Measurements from ENCODE around the gene NDC80.

NDC80 gene

GRCh38 chr18:2564373-2564772 lies 7.0 kb upstream of the NDC80 start:
- peaks cover 1% of the 10 kb centered on the region for H3K4me1 ChIP-seq (ENCODE audit: control insufficient read depth, insufficient read depth, low read depth, low read length)
- H3K4ac ChIP-seq (ENCODE audit: low read depth in 1 of 2, low read length in 2 of 2), result no peak overlapping the region
- H4K91ac ChIP-seq (ENCODE audit: low read length), result no peak overlapping the region
- no peak overlapping the region for H2BK15ac ChIP-seq (ENCODE audit: low read depth, poor library complexity, severe bottlenecking)
- no peak overlapping the region for H3K14ac ChIP-seq (ENCODE audit: low read length in 2 of 2)
- WGBS, result no CpG with 5 or more reads among the region's 1 CpG
- H2AK5ac ChIP-seq (ENCODE audit: low read length, severe bottlenecking), result no peak overlapping the region
- no peak overlapping the region for H3K18ac ChIP-seq (ENCODE audit: low read depth in 1 of 2, low read length in 2 of 2)
- no peaks in the 10 kb centered on the region for H3K27me3 ChIP-seq (ENCODE audit: control insufficient read depth in 1 of 2, insufficient read depth in 1 of 2, low read length in 2 of 2)
- no peak overlapping the region for H3K4me2 ChIP-seq (ENCODE audit: low read length, poor library complexity, severe bottlenecking)
- H2BK120ac ChIP-seq (ENCODE audit: low read depth, low read length), result no peak overlapping the region
- DNase-seq, result no peak
- H3K36me3 ChIP-seq (ENCODE audit: control insufficient read depth in 1 of 2, insufficient read depth in 2 of 2, low read depth in 1 of 2, low read length in 2 of 2), result peaks cover 7 to 25% of the 10 kb centered on the region in 2 experiments
- H2BK12ac ChIP-seq (ENCODE audit: low read length in 2 of 2), result no peak overlapping the region
- H2BK5ac ChIP-seq (ENCODE audit: low read depth, low read length, poor library complexity, severe bottlenecking), result no peak overlapping the region
- H3K79me1 ChIP-seq (replicated peaks; ENCODE audit: low read length, poor library complexity, severe bottlenecking), result peaks cover 19% of the 10 kb centered on the region
- no peak overlapping the region for H4K8ac ChIP-seq (ENCODE audit: low read length)
- H2AFZ ChIP-seq (ENCODE audit: low read depth, low read length), result no peak overlapping the region
- H3K23ac ChIP-seq (ENCODE audit: low read length in 2 of 2), result no peak overlapping the region
- H3K4me3 ChIP-seq (ENCODE audit: insufficient read depth in 1 of 2, low read depth in 1 of 2, low read length in 2 of 2), result no peak overlapping the region
- H3K9me3 ChIP-seq (ENCODE audit: control insufficient read depth, low read length), result no peaks in the 10 kb centered on the region
- H3K9ac ChIP-seq (ENCODE audit: low read length), result no peak overlapping the region
- H3K27ac ChIP-seq (ENCODE audit: low read length, poor library complexity, severe bottlenecking), result no peak overlapping the region

GRCh38 chr18:2568129-2568528 lies 3.2 kb upstream of the NDC80 start:
- H3K18ac ChIP-seq (ENCODE audit: low read depth in 1 of 2, low read length in 2 of 2), result no peak overlapping the region
- H3K27ac ChIP-seq (ENCODE audit: low read length, poor library complexity, severe bottlenecking), result no peak overlapping the region
- H2AFZ ChIP-seq (ENCODE audit: low read depth, low read length), result no peak overlapping the region
- H3K36me3 ChIP-seq (ENCODE audit: control insufficient read depth in 1 of 2, insufficient read depth in 2 of 2, low read depth in 1 of 2, low read length in 2 of 2), result peaks cover 4 to 10% of the 10 kb centered on the region in 2 experiments
- DNase-seq, result no peak
- H3K4me1 ChIP-seq (ENCODE audit: control insufficient read depth, insufficient read depth, low read depth, low read length), result peaks cover 4% of the 10 kb centered on the region
- H2AK5ac ChIP-seq (ENCODE audit: low read length, severe bottlenecking), result no peak overlapping the region
- H2BK12ac ChIP-seq (ENCODE audit: low read length in 2 of 2), result no peak overlapping the region
- no peak overlapping the region for H4K8ac ChIP-seq (ENCODE audit: low read length)
- H3K4ac ChIP-seq (ENCODE audit: low read depth in 1 of 2, low read length in 2 of 2), result no peak overlapping the region
- H4K91ac ChIP-seq (ENCODE audit: low read length), result no peak overlapping the region
- H3K9me3 ChIP-seq (ENCODE audit: control insufficient read depth, low read length), result no peaks in the 10 kb centered on the region
- no peak overlapping the region for H2BK5ac ChIP-seq (ENCODE audit: low read depth, low read length, poor library complexity, severe bottlenecking)
- H3K14ac ChIP-seq (ENCODE audit: low read length in 2 of 2), result no peak overlapping the region
- H3K27me3 ChIP-seq (ENCODE audit: control insufficient read depth in 1 of 2, insufficient read depth in 1 of 2, low read length in 2 of 2), result no peaks in the 10 kb centered on the region
- no peak overlapping the region for H3K23ac ChIP-seq (ENCODE audit: low read length in 2 of 2)
- H3K4me3 ChIP-seq (ENCODE audit: insufficient read depth in 1 of 2, low read depth in 1 of 2, low read length in 2 of 2), result no peak overlapping the region
- H3K79me1 ChIP-seq (replicated peaks; ENCODE audit: low read length, poor library complexity, severe bottlenecking), result peaks cover 25% of the 10 kb centered on the region
- no peak overlapping the region for H3K4me2 ChIP-seq (ENCODE audit: low read length, poor library complexity, severe bottlenecking)
- H2BK120ac ChIP-seq (ENCODE audit: low read depth, low read length), result no peak overlapping the region
- WGBS, result 98% methylated on average over 5 of the region's 6 CpGs
- H2BK15ac ChIP-seq (ENCODE audit: low read depth, poor library complexity, severe bottlenecking), result no peak overlapping the region
- no peak overlapping the region for H3K9ac ChIP-seq (ENCODE audit: low read length)

- WGBS, result 96% methylated on average over 3 of the region's 3 CpGs
- H3K9me3 ChIP-seq (ENCODE audit: control insufficient read depth, low read length), result no peaks in the 10 kb centered on the region
- peaks cover 4 to 10% of the 10 kb centered on the region in 2 experiments for H3K36me3 ChIP-seq (ENCODE audit: control insufficient read depth in 1 of 2, insufficient read depth in 2 of 2, low read depth in 1 of 2, low read length in 2 of 2)
- H3K18ac ChIP-seq (ENCODE audit: low read depth in 1 of 2, low read length in 2 of 2), result no peak overlapping the region
- H2BK15ac ChIP-seq (ENCODE audit: low read depth, poor library complexity, severe bottlenecking), result no peak overlapping the region
- H2BK5ac ChIP-seq (ENCODE audit: low read depth, low read length, poor library complexity, severe bottlenecking), result no peak overlapping the region
- H4K91ac ChIP-seq (ENCODE audit: low read length), result no peak overlapping the region
- no peak overlapping the region for H3K14ac ChIP-seq (ENCODE audit: low read length in 2 of 2)
- H2BK12ac ChIP-seq (ENCODE audit: low read length in 2 of 2), result no peak overlapping the region
- no peak overlapping the region for H2BK120ac ChIP-seq (ENCODE audit: low read depth, low read length)
- no peak overlapping the region for H3K27ac ChIP-seq (ENCODE audit: low read length, poor library complexity, severe bottlenecking)
- H3K9ac ChIP-seq (ENCODE audit: low read length), result no peak overlapping the region
- no peak overlapping the region for H3K4ac ChIP-seq (ENCODE audit: low read depth in 1 of 2, low read length in 2 of 2)
- no peak overlapping the region for H3K23ac ChIP-seq (ENCODE audit: low read length in 2 of 2)
- no peak overlapping the region for H2AFZ ChIP-seq (ENCODE audit: low read depth, low read length)
- peaks cover 25% of the 10 kb centered on the region for H3K79me1 ChIP-seq (replicated peaks; ENCODE audit: low read length, poor library complexity, severe bottlenecking)
- no peak overlapping the region for H4K8ac ChIP-seq (ENCODE audit: low read length)
- H2AK5ac ChIP-seq (ENCODE audit: low read length, severe bottlenecking), result no peak overlapping the region
- no peak overlapping the region for H3K4me2 ChIP-seq (ENCODE audit: low read length, poor library complexity, severe bottlenecking)
- H3K4me3 ChIP-seq (ENCODE audit: insufficient read depth in 1 of 2, low read depth in 1 of 2, low read length in 2 of 2), result no peak overlapping the region
- peaks cover 4% of the 10 kb centered on the region for H3K4me1 ChIP-seq (ENCODE audit: control insufficient read depth, insufficient read depth, low read depth, low read length)
- no peaks in the 10 kb centered on the region for H3K27me3 ChIP-seq (ENCODE audit: control insufficient read depth in 1 of 2, insufficient read depth in 1 of 2, low read length in 2 of 2)
- no peak for DNase-seq
Observed at GRCh38 chr18:2568605-2569004, 2.8 kb upstream of the NDC80 start.

- Histone ChIP-seq H2AK5ac (ENCODE audit: low read length, severe bottlenecking) (peak overlapping the region; percentile 27), H2BK12ac (ENCODE audit: low read length in 2 of 2) (no peak overlapping the region), H3K23ac (ENCODE audit: low read length in 2 of 2) (no peak overlapping the region), H3K27me3 (ENCODE audit: control insufficient read depth in 1 of 2, insufficient read depth in 1 of 2, low read length in 2 of 2) (no peaks in the 10 kb centered on the region), H3K27ac (ENCODE audit: low read length, poor library complexity, severe bottlenecking) (no peak overlapping the region), H2BK15ac (ENCODE audit: low read depth, poor library complexity, severe bottlenecking) (no peak overlapping the region), H2BK120ac (ENCODE audit: low read depth, low read length) (no peak overlapping the region), H2BK5ac (ENCODE audit: low read depth, low read length, poor library complexity, severe bottlenecking) (no peak overlapping the region), H2AFZ (ENCODE audit: low read depth, low read length) (no peak overlapping the region), H3K9me3 (ENCODE audit: control insufficient read depth, low read length) (no peaks in the 10 kb centered on the region), H3K18ac (ENCODE audit: low read depth in 1 of 2, low read length in 2 of 2) (no peak overlapping the region), H3K4me3 (ENCODE audit: insufficient read depth in 1 of 2, low read depth in 1 of 2, low read length in 2 of 2) (peak overlapping the region in 1 of 2 experiments; percentile 99), H3K9ac (ENCODE audit: low read length) (peak overlapping the region; percentile 100), H4K91ac (ENCODE audit: low read length) (no peak overlapping the region), H4K8ac (ENCODE audit: low read length) (no peak overlapping the region), H3K4me1 (ENCODE audit: control insufficient read depth, insufficient read depth, low read depth, low read length) (peaks cover 4% of the 10 kb centered on the region), H3K79me1 (replicated peaks; ENCODE audit: low read length, poor library complexity, severe bottlenecking) (peaks cover 25% of the 10 kb centered on the region), H3K36me3 (ENCODE audit: control insufficient read depth in 1 of 2, insufficient read depth in 2 of 2, low read depth in 1 of 2, low read length in 2 of 2) (peaks cover 4 to 6% of the 10 kb centered on the region in 2 experiments), H3K14ac (ENCODE audit: low read length in 2 of 2) (no peak overlapping the region), H3K4me2 (ENCODE audit: low read length, poor library complexity, severe bottlenecking) (peak overlapping the region; percentile 44), H3K4ac (ENCODE audit: low read depth in 1 of 2, low read length in 2 of 2) (no peak overlapping the region)
- no peak for DNase-seq
- 88% methylated on average over 9 of the region's 10 CpGs for WGBS
Observed at GRCh38 chr18:2569338-2570207, 1.8 kb upstream of the NDC80 start.
